ENCODE data around the gene CYP2D6.
"Not testable (repeated sequence)": the region's sequence is repeated elsewhere in the genome, so short reads cannot be mapped to it uniquely, and the experiment has no call there.

The CYP2D6 gene

GRCh38 chr22:42150727-42151590 lies 20.3 kb upstream of the CYP2D6 start (continued):
- TF ChIP-seq CSRNP3 (CRISPR knock-in tag; IDR thresholded peaks at IDR 0.05): no peak
- no peak for TF ChIP-seq CSDC2 (CRISPR knock-in tag; IDR thresholded peaks at IDR 0.05)

GRCh38 chr22:42149798-42150197 lies 19.2 kb upstream of the CYP2D6 start:
- not testable (repeated sequence) for ATAC-seq

DNA sequence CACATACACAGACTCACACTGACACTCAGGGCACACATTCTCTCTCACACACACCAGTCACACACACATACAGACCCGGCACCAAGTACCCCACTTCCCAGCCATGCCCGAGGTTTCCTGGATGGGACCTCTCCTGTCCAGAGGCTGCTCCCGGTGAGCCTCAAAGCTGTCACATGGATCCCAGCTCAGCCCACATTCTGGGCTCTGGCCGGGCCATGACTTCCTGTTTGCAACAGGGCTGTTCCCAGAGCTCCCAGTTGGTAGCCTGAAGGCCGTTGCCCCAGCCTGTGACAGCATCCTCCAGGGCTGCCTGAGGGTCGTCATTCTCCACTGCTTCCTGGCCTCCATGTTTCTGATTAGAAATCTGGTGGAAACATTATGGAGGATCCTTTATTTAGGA lies 14.6 kb upstream of the CYP2D6 start:
- no peak for ATAC-seq
- TF ChIP-seq CREB5 (CRISPR knock-in tag; IDR thresholded peaks at IDR 0.05; ENCODE audit: low read depth) (no peak), POU6F1 (CRISPR knock-in tag; IDR thresholded peaks at IDR 0.05; ENCODE audit: borderline replicate concordance, low read depth) (no peak), SNAI2 (CRISPR knock-in tag; IDR thresholded peaks at IDR 0.05) (no peak), ZNF70 (CRISPR knock-in tag; IDR thresholded peaks at IDR 0.05) (no peak), ESRRG (CRISPR knock-in tag; IDR thresholded peaks at IDR 0.05) (no peak), PPARA (CRISPR knock-in tag; IDR thresholded peaks at IDR 0.05; ENCODE audit: borderline replicate concordance) (no peak), OSR1 (CRISPR knock-in tag; IDR thresholded peaks at IDR 0.05) (no peak)
- TF ChIP-seq, protein P1, sequence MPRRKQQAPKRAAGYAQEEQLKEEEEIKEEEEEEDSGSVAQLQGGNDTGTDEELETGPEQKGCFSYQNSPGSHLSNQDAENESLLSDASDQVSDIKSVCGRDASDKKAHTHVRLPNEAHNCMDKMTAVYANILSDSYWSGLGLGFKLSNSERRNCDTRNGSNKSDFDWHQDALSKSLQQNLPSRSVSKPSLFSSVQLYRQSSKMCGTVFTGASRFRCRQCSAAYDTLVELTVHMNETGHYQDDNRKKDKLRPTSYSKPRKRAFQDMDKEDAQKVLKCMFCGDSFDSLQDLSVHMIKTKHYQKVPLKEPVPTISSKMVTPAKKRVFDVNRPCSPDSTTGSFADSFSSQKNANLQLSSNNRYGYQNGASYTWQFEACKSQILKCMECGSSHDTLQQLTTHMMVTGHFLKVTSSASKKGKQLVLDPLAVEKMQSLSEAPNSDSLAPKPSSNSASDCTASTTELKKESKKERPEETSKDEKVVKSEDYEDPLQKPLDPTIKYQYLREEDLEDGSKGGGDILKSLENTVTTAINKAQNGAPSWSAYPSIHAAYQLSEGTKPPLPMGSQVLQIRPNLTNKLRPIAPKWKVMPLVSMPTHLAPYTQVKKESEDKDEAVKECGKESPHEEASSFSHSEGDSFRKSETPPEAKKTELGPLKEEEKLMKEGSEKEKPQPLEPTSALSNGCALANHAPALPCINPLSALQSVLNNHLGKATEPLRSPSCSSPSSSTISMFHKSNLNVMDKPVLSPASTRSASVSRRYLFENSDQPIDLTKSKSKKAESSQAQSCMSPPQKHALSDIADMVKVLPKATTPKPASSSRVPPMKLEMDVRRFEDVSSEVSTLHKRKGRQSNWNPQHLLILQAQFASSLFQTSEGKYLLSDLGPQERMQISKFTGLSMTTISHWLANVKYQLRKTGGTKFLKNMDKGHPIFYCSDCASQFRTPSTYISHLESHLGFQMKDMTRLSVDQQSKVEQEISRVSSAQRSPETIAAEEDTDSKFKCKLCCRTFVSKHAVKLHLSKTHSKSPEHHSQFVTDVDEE (CRISPR knock-in tag; IDR thresholded peaks at IDR 0.05): no peak

DNA sequence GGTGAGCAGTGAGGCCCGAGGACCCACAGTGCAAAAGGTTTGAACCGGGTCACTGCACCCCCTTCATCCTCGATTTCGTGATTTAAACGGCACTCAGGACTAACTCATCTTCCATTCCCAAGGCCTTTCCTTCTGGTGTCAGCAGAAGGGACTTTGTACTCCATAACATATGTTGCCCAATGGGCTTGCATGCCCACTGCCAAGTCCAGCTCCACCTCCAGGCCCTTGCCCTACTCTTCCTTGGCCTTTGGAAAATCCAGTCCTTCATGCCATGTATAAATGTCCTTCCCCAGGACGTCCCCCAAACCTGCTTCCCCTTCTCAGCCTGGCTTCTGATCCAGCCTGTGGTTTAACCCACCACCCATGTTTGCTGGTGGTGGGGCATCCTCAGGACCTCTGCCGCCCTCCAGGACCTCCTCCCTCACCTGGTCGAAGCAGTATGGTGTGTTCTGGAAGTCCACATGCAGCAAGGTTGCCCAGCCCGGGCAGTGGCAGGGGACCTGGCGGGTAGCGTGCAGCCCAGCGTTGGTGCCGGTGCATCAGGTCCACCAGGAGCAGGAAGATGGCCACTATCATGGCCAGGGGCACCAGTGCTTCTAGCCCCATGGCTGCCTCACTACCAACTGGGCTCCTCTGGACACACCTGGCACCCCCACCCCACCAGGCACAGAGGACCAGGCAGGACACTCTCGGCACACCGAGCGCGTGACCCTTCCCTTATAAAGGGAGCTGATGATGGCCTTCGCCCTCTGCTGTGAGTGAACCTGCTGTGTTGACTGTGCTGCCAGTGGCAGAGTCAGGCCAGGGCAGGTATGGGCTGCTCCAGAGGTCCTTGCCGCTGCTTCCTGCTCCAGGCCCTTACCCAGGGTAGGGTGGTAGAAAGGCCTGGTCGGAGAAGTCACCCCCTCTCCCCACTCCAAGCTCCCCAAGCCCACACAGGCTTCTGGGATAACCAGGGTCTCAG lies 13.5 kb upstream of the CYP2D6 start:
- ATAC-seq: not testable (repeated sequence)

- ATAC-seq: no peak
- TF ChIP-seq ISL1 (CRISPR knock-in tag; IDR thresholded peaks at IDR 0.05): no peak
- TF ChIP-seq ZNF8 (CRISPR knock-in tag; IDR thresholded peaks at IDR 0.05): no peak
- TF ChIP-seq PPARA (CRISPR knock-in tag; IDR thresholded peaks at IDR 0.05; ENCODE audit: borderline replicate concordance): no peak
- TF ChIP-seq ZFP3 (CRISPR knock-in tag; IDR thresholded peaks at IDR 0.05): no peak
- TF ChIP-seq, protein P1 (CRISPR knock-in tag; IDR thresholded peaks at IDR 0.05): no peak
- no peak for TF ChIP-seq TCF4 (CRISPR knock-in tag; IDR thresholded peaks at IDR 0.05; ENCODE audit: borderline replicate concordance)
- TF ChIP-seq OSR1 (CRISPR knock-in tag; IDR thresholded peaks at IDR 0.05): no peak
These were observed 12.3 kb upstream of the CYP2D6 start for GRCh38 chr22:42142771-42143461.

GRCh38 chr22:42141307-42142057 lies 10.9 kb upstream of the CYP2D6 start:
- not testable (repeated sequence) for ATAC-seq

DNA sequence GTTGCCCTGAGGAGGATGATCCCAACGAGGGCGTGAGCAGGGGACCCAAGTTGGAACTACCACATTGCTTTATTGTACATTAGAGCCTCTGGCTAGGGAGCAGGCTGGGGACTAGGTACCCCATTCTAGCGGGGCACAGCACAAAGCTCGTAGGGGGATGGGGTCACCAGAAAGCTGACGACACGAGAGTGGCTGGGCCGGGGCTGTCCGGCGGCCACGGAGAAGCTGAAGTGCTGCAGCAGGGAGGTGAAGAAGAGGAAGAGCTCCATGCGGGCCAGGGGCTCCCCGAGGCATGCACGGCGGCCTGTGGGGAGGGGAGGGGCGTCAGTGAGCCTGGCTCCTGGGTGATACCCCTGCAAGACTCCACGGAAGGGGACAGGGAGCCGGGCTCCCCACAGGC lies 9.5 kb upstream of the CYP2D6 start:
- not testable (repeated sequence) for ATAC-seq

DNA sequence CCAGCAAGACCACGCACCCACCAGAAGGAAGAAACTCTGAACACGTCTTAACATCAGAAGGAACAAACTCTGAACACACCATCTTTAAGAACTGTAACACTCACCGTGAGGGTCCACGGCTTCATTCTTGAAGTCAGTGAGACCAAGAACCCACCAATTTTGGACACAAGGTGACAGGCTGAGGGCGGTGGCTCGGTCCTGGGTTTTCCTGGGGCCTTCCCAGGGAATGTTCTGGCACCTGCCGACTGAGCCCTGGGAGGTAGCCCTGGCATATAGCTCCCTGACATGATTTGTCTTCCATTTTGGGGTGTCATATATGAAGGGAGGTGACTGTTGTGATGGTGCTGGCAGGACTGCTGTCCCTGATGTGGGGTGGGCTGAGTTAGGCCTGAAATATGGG lies 8.9 kb upstream of the CYP2D6 start:
- ATAC-seq: not testable (repeated sequence)

All from SK-N-SH treated with all-trans-retinoic acid at 6 μM for 48 hours (cell line).